Bronchial epithelial cell (primary cell): ENCODE measurements around the gene CENATAC. TPM values are rescaled to one million over a fixed set of nuclear protein-coding genes. Genes with fewer than 3 reads are reported as not detected.
"Not testable (repeated sequence)": the region's sequence is repeated elsewhere in the genome, so short reads cannot be mapped to it uniquely, and the experiment has no call there.

Experiments
- DNase-seq: peaks from one replicate; pipeline ENCODE4 v3.0.0-alpha.2; 2010; ENCODE audit warnings: low read depth
- FAIRE-seq: peaks from 2 replicates; lab custom pipeline; 2011; peaks lifted over from hg19 to GRCh38; lab: Jason Lieb, UNC
- H3K27me3 ChIP-seq: 2 replicates; pipeline ENCODE4 v1.5.1; 2011; ENCODE audit warnings: low read length; ENCODE audit not compliant: control insufficient read depth, insufficient read depth
- H3K36me3 ChIP-seq: 2 replicates; pipeline ENCODE4 v1.5.1; 2011; ENCODE audit warnings: low read length; ENCODE audit not compliant: control insufficient read depth, insufficient read depth
- H3K4me3 ChIP-seq: 2 replicates; pipeline ENCODE4 v1.5.1; 2011; ENCODE audit warnings: mild to moderate bottlenecking, low read depth, low read length, control low read depth
- total RNA-seq: library from RNA; depleted of rRNA; stranded (reverse); fragments of >200 nt; gene quantifications from 2 replicates; pipeline ENCODE4 v1.2.1, GENCODE V29; 2014
- TF ChIP-seq, protein P1 (sequence below): IDR thresholded peaks from 2 replicates; pipeline ENCODE4 v1.5.1; 2011; ENCODE audit warnings: mild to moderate bottlenecking, moderate library complexity, low read length, control low read depth, inconsistent platforms; ENCODE audit not compliant: insufficient read depth, severe bottlenecking

Gene CENATAC
- total RNA-seq, 1 donor from 2014 or later: 21.3 TPM

DNA sequence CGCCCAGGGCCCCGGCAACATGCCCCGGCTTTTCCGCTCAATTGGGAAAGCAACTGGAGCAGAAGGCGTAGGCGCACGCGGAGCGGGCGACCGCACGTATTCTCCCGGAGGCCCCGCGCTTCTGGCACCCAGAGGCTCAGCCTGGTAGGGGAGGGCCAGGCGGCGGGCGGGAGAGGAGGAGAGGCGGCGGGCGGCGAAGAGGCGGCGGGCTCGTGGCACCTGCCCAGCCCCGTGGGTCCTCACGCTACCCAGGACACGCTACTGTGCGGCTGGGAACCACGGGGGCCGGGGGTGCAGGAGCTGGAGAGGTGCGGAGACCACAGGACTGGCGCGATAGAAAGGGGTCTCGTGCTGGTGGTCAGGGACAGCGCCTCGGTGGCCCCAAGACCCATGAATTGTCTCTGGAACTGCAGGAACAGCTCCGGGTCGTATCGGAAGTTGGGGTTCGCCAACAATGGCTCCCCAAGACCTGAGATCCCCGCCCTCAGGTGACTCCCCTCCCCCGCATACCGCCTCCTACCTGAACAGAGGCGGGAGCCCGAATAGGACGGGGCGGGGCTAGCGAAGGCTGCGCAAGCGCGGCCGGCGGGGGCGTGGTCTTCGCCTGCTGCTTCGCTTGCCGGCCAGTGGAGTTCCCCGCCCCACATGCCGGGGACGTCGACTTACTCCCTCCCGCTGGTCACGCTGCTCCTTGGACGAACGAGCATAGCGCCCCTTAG, 32.5 kb downstream of the CENATAC start, which contains the start of gene SLC37A4:
Gene SLC37A4 (minus strand): TSS at position 549 of the 719 bp plus-strand sequence.
- no peaks in the 10 kb centered on the region for H3K27me3 ChIP-seq
- DNase-seq (peak; percentile 96), FAIRE-seq (no peak)
- peaks cover 3% of the 10 kb centered on the region for H3K36me3 ChIP-seq
- H3K4me3 ChIP-seq: peak within 1 kb of the TSS; percentile 64
- TF ChIP-seq, protein P1, sequence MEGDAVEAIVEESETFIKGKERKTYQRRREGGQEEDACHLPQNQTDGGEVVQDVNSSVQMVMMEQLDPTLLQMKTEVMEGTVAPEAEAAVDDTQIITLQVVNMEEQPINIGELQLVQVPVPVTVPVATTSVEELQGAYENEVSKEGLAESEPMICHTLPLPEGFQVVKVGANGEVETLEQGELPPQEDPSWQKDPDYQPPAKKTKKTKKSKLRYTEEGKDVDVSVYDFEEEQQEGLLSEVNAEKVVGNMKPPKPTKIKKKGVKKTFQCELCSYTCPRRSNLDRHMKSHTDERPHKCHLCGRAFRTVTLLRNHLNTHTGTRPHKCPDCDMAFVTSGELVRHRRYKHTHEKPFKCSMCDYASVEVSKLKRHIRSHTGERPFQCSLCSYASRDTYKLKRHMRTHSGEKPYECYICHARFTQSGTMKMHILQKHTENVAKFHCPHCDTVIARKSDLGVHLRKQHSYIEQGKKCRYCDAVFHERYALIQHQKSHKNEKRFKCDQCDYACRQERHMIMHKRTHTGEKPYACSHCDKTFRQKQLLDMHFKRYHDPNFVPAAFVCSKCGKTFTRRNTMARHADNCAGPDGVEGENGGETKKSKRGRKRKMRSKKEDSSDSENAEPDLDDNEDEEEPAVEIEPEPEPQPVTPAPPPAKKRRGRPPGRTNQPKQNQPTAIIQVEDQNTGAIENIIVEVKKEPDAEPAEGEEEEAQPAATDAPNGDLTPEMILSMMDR: peak; percentile 92

DNA sequence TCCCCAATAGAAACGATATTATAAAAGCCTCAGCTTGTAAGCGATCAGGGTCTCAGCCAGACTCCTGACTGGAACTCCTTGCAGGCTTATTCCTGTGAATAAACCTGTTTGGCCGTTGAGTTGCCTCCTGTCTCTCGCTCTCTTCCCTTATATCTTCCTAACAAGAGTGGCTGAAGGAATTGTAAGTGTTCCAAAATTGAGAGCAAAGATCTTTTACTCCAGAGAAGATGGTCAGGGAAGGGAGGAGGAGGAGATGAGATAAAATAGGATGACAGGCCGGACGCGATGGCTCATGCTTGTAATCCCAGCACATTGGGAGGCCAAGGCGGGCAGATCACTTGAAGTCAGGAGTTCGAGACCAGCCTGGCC, 34.0 kb downstream of the CENATAC start:
- no peak for FAIRE-seq
- Histone ChIP-seq H3K4me3 (no peak overlapping the region), H3K27me3 (no peaks in the 10 kb centered on the region), H3K36me3 (peaks cover under 1% of the 10 kb centered on the region)
- TF ChIP-seq, protein P1: no peak
- no peak for DNase-seq

DNA sequence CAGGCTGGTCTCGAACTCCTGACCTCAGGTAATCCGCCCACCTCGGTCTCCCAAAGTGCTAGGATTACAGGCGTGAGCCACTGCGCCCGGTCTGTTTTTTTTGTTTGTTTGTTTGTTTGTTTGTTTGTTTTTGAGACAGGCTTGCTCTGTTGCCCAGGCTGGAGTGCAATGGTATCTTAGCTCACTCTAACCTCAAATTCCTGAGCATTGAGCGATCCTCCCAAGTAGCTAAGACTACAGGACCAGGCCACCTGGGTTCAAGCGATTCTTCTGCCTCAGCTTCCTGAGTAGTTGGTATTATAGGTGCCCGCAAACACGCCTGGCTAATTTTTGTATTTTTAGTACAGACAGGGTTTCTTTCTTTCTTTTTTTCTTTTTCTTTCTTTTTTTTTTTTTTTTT, 35.5 kb downstream of the CENATAC start:
- not testable (repeated sequence) for H3K4me3 ChIP-seq, H3K27me3 ChIP-seq, FAIRE-seq, H3K36me3 ChIP-seq, DNase-seq

DNA sequence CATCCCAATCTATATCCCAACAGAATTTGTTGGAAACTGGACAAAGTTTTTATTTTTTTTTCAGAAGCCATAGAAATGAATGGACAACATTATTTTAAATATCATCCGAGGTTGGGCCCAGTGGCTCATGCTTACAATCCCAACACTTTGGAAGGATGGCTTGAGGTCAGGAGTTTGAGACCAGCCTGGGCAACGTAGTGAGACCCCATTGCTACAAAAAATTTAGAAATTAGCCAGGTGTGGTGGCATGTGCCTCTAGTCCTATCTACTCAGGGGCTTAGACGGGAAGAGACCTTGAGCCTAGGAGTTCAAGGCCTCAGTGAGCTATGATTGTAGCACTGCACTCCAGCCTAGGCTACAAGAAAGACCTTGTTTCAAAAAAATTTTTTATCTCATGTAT, 36.9 kb downstream of the CENATAC start:
- FAIRE-seq: no peak
- Histone ChIP-seq H3K36me3 (no peaks in the 10 kb centered on the region), H3K27me3 (no peaks in the 10 kb centered on the region), H3K4me3 (no peak overlapping the region)
- TF ChIP-seq, protein P1: no peak
- DNase-seq: no peak

DNA sequence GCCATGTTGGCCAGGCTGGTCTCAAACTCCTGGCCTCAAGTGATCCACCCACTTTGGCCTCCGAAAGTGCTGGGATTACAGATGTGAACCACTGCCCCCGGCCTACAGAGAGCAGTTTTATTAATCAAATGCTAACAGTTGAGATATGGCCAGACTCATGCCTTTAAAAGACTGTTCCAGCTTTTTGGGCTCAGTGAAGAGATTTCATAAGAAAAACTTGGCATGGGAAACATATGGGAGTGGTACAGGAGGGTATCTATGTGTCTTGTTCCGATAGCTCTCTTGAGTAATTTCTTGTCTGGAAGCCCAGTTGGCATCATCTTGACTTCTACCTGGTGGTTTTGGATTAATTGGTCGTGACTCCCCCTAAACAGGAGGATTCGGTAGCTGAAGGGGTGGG, 40.9 kb downstream of the CENATAC start:
- FAIRE-seq (no peak), DNase-seq (no peak)
- Histone ChIP-seq H3K4me3 (no peak overlapping the region), H3K36me3 (no peaks in the 10 kb centered on the region), H3K27me3 (no peaks in the 10 kb centered on the region)
- TF ChIP-seq, protein P1: no peak

DNA sequence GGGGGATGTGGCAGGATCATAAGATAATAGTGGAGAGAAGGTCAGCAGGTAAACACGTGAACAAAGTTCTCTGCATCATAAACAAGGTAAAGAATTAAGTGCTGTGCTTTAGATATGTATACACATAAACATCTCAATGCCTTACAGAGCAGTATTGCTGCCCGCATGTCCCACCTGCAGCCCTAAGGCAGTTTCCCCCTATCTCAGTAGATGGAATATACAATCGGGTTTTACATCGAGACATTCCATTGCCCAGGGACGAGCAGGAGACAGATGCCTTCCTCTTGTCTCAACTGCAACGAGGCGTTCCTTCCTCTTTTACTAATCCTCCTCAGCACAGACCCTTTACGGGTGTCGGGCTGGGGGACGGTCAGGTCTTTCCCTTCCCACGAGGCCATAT, 41.5 kb downstream of the CENATAC start:
- not testable (repeated sequence) for H3K27me3 ChIP-seq, FAIRE-seq, H3K4me3 ChIP-seq, H3K36me3 ChIP-seq, DNase-seq

DNA sequence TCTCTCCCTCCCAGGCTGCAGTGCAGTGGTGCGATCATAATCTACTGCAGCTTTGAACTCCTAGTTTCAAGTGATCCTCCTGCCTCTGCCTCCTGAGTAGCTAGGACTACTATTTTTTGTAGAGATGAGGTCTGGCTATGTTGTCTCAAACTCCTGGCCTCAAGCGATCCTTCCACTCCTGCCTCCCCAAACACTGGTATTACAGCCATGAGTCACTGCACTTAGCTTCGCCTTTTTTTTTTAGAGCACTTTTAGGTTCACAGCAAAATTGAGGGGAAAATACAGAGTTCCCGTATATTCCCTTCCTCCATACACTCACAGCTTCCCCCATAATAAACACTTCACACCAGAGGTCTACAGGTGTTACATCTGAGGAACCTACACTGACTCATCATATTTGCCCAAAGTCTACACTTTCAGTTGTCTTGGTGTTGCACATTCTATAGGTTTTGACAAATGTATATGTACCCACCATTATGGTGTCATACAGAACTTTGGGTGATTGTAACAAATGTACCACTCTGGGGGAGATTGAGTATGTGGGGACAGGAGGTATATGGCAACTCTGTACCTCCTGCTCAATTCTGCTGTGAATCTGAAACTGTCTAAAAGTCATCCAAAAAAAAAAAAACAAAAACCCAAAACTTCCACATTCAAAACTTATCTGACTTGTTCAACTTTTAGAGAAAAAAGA, 44.0 kb downstream of the CENATAC start:
- no peak overlapping the region for H3K4me3 ChIP-seq
- H3K36me3 ChIP-seq: peaks cover 10% of the 10 kb centered on the region
- no peak for DNase-seq
- H3K27me3 ChIP-seq: no peaks in the 10 kb centered on the region
- FAIRE-seq: no peak
- TF ChIP-seq, protein P1: no peak
